Glutamatergic neuron (in vitro differentiated cells): ENCODE results near the gene TBC1D22A. TPM values are rescaled to one million over a fixed set of nuclear protein-coding genes. Genes with fewer than 3 reads are reported as not detected.

Experiments
- DNase-seq: peaks from one replicate; pipeline ENCODE4 v3.0.0; 2022
- H3K27ac Mint-ChIP-seq: one replicate; pipeline ENCODE4 v1.8.0; 2020; ENCODE audit warnings: mild to moderate bottlenecking, mixed read lengths, inconsistent platforms; ENCODE audit not compliant: unreplicated experiment
- H3K27me3 Mint-ChIP-seq: one replicate; pipeline ENCODE4 v1.8.0; 2020; ENCODE audit warnings: mild to moderate bottlenecking, moderate library complexity, mixed read lengths, inconsistent platforms; ENCODE audit not compliant: unreplicated experiment
- H3K36me3 Mint-ChIP-seq: one replicate; pipeline ENCODE4 v1.8.0; 2020; ENCODE audit warnings: mild to moderate bottlenecking, mixed read lengths, inconsistent platforms; ENCODE audit not compliant: unreplicated experiment
- H3K4me1 Mint-ChIP-seq: one replicate; pipeline ENCODE4 v1.8.0; 2020; ENCODE audit warnings: mild to moderate bottlenecking, low read depth, mixed read lengths, inconsistent platforms; ENCODE audit not compliant: unreplicated experiment
- H3K4me3 Mint-ChIP-seq: one replicate; pipeline ENCODE4 v1.8.0; 2020; ENCODE audit warnings: mild to moderate bottlenecking, mixed read lengths, inconsistent platforms; ENCODE audit not compliant: unreplicated experiment
- H3K9me3 Mint-ChIP-seq: one replicate; pipeline ENCODE4 v1.8.0; 2020; ENCODE audit warnings: mild to moderate bottlenecking, moderate library complexity, mixed read lengths, inconsistent platforms; ENCODE audit not compliant: unreplicated experiment
- CTCF ChIP-seq: fragments of 200-600 bp; sonication (generic); IDR thresholded peaks from one replicate; pipeline ENCODE4 v1.5.0; 2021; ENCODE audit not compliant: partially characterized antibody, unreplicated experiment
- total RNA-seq: library from RNA; stranded (reverse); fragmentation: NEBNext Ultra II Directional; extraction: Animal tissue kit (Norgen Biotek cat#: 25700); gene quantifications from one replicate; pipeline ENCODE4 v1.2.1, GENCODE V29; 2021; ENCODE audit not compliant: unreplicated experiment

The TBC1D22A gene
- total RNA-seq, 1 donor from 2014 or later, result 23.0 TPM

GRCh38 chr22:47192651-47193437 is 430.4 kb downstream of the TBC1D22A start:
- peaks cover 10% of the 10 kb centered on the region for H3K9me3 Mint-ChIP-seq
- H3K27ac Mint-ChIP-seq, result no peak overlapping the region
- no peak for TF ChIP-seq CTCF
- peaks cover 17% of the 10 kb centered on the region for H3K36me3 Mint-ChIP-seq
- no peak overlapping the region for H3K4me3 Mint-ChIP-seq
- DNase-seq, result no peak
- peaks cover 7% of the 10 kb centered on the region for H3K27me3 Mint-ChIP-seq
- no peaks in the 10 kb centered on the region for H3K4me1 Mint-ChIP-seq

- no peak for TF ChIP-seq CTCF
- no peak overlapping the region for H3K27ac Mint-ChIP-seq
- DNase-seq, result no peak
Measured at GRCh38 chr22:47193606-47194329, 431.3 kb downstream of the TBC1D22A start.

GRCh38 chr22:47194476-47195155 is 432.2 kb downstream of the TBC1D22A start:
- Mint-ChIP-seq H3K36me3 (peaks cover 17% of the 10 kb centered on the region), H3K9me3 (peaks cover 10% of the 10 kb centered on the region), H3K4me3 (no peak overlapping the region), H3K27ac (peak overlapping the region; percentile 44), H3K4me1 (no peaks in the 10 kb centered on the region), H3K27me3 (peaks cover 8% of the 10 kb centered on the region)
- TF ChIP-seq CTCF, result no peak
- no peak for DNase-seq

More at GRCh38 chr22:47193606-47194329, 431.3 kb downstream of the TBC1D22A start:
- H3K27me3 Mint-ChIP-seq, result peaks cover 7% of the 10 kb centered on the region
- H3K9me3 Mint-ChIP-seq, result peaks cover 10% of the 10 kb centered on the region
- peaks cover 17% of the 10 kb centered on the region for H3K36me3 Mint-ChIP-seq
- no peaks in the 10 kb centered on the region for H3K4me1 Mint-ChIP-seq
- H3K4me3 Mint-ChIP-seq, result no peak overlapping the region

- TF ChIP-seq CTCF, result no peak
- Mint-ChIP-seq H3K4me3 (no peak overlapping the region), H3K36me3 (peaks cover 22% of the 10 kb centered on the region), H3K27me3 (peaks cover 9% of the 10 kb centered on the region), H3K9me3 (peaks cover 13% of the 10 kb centered on the region), H3K27ac (no peak overlapping the region), H3K4me1 (no peaks in the 10 kb centered on the region)
- DNase-seq, result no peak
Measured at GRCh38 chr22:47195156-47195483, 432.7 kb downstream of the TBC1D22A start.
